NCI-H1694 (cell line): Measurements from ENCODE around the gene LIPF.
"Not testable (repeated sequence)": the region's sequence is repeated elsewhere in the genome, so short reads cannot be mapped to it uniquely, and the experiment has no call there.

Source experiments
- DNase-seq: peaks from one replicate; lab custom pipeline; 2025; lab: John Stamatoyannopoulos, UW

Gene LIPF

DNA sequence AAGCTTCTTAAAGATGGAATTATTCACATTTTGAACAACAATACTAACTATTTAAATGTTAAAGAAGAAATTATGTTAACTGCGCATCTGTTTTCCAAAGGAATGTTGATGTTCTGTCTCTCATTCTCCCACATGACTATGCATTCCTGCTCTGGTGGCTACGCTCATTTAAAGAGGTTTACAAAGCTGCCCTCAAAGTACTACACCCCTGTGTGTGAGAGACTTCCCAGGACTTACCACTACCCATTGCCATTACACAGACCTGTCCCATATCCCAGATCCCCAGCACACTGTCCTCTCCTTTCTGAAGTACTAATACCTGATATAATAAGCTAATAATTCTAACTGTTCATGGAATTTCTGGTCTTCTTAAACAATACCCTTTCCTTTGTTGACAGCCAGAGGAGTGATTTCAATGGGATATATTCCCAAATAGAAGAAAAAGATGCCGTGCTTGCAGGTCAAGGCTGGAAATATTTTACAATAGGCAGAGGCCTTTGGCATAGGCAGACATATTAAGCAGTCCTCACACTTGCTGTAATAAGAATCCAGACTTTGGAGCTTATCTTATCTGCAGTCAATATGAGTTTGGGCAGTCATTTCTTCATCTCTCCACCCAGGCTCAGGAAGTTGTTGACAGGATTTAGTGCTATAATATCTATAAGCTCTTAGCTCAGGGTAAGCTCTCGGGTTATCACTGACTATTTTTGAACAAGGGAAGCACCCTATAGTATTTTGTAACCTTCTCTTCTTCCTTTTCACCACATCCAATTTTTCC, 12.2 kb downstream of the LIPF start:
- DNase-seq = no peak

DNA sequence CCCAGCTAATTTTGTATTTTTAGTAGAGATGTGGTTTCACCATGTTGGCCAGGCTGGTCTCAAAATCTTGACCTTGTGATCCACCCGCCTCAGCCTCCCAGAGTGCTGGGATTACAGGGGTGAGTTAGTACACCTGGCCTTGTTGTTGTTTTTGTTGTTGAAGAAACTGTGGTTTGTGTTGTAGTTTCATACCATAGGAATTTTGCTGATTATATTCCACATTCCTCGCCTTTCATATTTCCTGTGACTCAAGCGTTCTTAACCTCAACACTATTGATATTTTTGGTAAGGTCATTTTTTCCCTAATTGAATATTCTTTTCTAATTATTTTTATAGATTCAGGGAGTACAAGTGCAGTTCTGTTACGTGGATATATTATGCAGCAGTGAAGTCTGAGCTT, 16.7 kb downstream of the LIPF start:
- DNase-seq = no peak

DNA sequence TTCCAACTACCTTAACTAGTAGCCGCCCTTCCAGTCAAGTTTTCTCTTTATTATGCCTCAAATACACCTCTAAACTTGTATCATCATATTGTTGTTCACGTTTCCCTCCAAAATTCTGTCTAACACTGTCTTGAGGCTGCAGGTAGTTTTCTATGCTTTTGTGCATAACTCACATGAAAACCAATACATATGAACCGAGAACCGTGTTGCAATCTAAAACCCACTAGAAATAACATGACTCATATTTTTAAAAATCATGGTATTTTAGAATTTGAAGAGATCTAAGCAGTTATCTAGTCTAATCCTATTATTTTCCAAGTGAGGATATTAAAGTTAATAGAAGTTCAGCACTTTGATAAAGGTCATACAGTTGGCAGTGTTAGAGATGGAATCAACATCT, 18.2 kb downstream of the LIPF start:
- DNase-seq = no peak

DNA sequence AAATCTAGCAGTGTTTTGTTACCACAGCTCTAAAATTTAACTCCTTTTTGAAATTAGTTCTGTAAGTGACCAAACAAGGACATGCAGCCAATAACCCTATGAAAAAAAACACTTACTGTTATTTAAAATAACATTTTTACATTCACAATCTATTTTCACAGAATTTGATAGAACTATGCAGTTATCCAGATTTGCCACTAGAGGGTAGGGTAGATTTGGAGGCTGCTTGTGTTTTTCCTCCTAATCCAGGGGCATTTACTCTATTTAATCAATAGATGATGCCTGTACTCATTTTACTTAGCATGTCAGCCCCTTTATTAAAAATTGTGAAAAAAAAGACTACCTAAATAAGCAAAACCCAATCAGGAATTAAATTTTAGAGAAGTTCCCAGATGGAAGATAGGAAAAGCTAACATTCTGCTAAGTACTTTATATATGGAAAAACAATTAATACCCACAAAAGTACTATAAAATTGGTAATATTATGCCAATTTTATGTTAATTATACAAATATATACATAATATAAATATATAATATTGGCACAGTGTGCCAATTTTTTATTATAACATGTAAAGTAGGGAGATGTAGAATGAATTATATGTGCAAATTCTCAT, 23.7 kb downstream of the LIPF start:
- peak; percentile 19 for DNase-seq

DNA sequence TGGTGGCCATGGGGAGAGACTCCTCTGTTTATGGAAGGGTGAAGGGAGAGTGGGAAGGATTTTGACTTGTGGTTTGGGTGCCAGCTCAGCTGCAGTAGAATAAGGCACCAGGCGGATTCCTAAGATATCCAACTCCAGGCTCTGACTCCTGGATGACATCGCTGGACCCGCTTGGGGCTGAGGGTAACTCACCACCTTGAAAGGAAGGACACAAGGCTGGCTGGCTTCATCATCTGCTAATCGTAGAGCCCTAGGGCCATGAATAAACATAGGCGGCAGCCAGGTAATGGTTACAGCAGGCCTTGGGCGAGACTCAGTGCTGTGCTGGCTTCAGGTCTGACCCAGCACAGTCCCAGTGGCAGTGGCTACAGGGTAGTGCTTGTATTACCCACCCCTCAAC, 25.1 kb downstream of the LIPF start:
- no peak for DNase-seq

DNA sequence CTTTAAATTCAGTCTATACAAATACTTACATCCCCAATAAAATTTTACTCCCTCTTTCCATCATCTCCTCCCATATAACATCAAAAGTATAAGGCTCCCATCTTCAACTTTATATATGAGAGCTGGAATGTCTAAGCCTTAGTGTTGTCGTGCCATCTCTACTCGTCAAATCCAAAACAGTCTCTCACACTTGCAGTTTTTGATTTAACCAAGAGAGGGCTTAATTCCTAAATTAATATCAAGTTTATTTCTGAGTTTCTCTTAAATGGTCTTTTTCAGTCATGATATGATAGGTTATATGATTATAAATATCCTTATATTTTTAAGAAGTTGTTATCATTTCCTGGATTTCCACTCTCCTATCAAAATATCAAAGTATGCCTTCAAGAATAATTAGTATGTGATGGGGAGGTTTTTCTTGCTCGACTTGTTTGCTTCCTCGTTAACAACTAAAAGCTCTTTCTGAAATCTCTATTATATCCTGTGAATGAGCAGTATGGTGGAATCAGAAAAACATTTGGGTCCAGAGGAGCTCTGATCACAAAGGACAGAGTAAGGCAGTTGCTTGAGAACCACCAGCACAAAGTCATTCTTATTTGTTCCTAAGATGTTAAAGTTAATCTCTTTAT, 29.3 kb downstream of the LIPF start:
- no peak for DNase-seq

DNA sequence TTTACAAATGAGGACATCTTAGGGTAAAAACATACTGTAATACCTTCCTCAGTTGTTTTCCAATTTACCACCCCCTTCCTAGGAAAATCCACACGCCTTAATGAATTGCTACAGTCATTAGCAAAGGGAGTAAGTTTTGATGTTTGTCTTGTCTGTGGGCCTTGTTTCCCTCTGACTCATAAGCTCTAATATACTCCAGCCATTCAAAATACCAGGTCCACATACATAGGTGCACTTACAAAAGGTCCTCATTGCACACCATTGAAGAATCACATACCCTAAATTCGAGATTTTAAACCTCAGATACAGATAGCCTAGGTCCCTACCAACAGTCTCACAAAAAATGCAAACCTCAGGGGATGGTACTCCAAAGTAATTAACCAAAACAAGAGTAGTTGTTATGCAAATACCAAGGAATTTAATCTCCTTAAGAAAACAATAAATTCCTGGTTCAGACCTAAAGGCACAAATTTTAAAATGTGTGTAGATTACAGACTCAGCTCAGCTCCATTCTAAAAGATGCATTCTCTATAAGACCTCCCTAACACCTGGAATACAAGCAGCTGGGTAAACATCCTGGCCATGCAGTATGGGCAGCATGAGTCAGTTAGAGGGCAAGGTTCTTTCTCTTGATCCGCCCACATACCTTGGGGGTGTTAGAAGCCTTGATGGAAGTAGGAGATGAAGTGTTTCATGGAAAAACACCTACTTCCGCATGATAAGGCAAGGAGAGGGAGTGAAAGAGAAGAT, 38.8 kb downstream of the LIPF start:
- no peak for DNase-seq

DNA sequence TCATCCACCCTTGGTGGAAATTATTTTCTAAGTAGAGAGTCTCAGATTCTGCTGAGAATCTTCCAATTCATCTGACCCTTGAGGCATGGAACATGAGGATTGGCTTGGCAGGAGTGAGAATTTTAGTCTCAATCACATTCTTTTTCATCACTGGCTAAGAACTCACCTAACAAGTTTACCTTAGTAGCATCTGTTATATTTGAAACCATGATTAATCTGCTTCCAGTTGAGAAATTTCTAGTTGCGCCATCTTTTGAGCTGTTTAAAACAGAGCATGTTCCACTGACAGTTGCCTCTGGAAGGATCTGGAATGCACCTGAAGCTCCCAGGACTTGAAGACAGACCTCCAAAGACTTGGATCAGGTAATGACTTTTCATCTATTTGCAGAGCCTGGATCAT, 41.7 kb downstream of the LIPF start, which contains the start of gene LIPK:
Gene LIPK (plus strand): TSS at position 292 of the 400 bp plus-strand sequence. CDS start 18,295 bp downstream, outside the sequence.
- no peak for DNase-seq

DNA sequence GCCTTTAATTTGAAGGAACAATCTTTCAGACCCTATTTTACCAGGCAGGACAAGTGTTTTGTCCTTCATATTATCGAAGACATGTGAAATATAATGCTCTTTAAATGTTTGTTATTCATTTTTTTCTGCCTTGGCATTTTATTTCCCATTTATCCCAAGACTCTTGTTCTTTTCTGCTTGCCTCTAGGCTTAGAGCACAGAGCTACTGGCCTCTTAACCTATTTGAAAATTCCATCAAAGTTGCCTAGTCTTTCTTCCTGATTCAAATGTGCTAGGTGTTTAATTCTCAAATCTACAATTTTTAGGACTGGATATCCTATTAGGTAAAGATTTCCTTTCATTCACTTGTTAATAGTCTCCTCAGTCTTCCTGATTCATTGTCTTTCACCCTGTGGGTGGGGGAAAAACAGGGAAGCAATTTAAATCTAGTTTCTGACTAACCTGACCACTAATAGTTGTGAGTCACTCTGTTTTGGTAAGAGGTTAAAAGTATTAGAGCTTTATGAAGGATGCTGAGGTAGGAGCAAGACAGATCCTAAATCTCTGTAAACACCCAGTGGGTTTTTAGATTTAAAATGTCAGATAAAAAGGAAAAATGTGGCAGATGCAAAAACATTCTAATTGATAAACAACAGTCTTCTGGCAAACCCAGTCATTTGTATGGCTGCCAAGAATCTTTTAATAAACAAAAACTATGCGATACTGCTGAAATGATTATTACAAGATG, 43.4 kb downstream of the LIPF start:
- DNase-seq = peak; percentile 5

DNA sequence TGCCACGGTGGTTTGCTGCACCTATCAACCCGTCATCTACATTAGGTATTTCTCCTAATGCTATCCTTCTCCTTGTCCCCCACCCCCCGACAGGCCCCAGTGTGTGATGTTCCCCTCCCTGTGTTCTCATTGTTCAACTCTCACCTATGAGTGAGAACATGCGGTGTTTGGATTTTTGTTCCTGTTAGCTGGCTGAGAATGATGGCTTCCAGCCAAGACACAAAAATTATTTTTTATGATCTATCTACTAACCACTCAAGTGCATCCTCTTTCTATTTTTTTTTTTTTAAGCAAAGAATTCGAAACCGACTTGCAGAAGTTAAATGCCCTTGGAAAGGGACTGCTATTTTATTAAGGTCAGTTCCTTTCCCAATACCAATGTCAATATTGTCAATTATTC, 45.1 kb downstream of the LIPF start:
- DNase-seq = not testable (repeated sequence)

DNA sequence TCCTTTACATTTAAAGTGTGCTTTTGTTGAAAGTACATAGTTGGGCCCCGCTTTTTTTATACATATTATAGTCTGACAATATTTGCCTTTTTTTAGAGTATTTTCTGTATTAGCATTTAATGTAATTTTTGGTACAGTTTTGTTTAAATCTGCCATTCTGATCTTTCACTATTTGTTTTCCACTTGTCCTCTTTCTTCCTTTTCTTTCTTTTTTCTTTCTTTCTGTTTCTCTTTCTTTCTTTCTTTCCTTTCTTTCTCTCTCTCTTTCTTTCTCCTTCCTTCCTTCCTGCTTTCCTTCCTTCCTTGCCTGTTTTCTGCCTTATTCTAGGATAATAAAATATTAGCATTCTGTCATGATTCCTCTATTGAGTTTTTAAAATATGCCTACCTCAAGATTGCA, 51.3 kb downstream of the LIPF start:
- DNase-seq = no peak

DNA sequence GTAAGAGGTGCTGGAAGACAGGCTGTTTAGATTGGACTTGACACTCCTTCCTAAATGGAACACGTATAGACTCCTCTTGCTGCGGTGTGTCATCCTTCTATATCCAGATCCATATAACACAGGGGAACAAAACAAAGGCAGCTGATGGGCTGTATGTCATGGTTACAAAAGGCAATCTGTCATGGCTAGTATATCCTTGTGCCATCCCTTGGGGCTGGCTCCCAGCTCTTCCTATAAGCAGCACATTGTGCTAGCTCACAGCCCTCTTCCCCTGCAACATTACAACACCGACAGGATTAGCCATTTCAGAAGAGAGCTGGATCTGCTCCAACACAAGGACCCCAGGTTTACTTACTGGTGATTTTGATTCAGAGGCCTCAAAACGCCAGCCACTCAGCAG, 57.1 kb downstream of the LIPF start:
- no peak for DNase-seq

DNA sequence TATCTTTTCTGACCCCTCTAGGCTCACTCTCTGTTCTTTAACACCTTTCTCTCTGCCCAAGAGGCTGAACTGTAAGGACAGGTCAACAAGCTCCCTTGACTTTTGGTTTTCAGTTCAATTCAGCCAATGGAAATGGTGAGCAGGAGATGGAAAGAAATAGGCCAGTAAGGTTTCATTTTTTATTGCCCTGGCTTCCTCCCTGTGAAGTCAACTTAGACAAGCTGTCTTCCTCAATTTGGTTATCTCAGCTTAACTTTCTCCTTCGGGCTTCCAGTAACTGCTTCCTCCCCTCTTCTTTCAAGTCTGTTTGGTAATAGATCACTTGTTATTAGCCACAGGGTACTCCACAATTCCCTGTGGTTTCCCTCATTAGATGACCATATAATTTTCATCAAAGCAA, 61.6 kb downstream of the LIPF start:
- DNase-seq = no peak

DNA sequence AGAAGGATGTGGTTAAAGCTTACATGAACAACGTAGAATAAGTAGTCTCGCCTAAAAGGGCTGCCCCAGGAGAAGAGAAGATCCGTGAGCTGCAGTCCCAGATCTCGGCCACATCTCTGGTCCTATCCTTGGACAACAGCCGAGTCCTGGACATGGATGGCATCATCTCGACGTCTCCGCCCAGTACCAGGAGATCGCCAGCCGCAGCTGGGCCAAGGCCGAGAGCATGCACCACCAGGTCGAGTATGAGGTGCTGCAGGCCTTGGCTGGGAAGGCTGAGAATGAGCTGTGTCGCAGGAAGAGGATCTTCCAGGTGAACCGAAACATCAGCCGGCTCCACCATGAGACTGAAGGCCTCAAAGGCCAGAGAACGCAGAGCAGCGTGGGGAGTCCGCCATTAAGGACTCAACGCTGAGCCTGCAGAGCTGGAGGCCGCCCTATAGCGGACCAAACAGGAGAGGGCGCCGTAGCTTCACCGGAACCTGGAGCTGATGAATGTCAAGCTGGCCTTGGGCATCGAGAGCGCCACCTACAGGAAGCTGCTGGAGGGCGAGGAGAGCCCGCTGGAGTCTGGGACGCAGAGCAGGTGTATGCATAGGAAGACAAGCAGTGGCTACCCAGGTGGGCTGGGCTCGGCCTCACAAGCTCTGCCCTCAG, 64.0 kb downstream of the LIPF start:
- no peak for DNase-seq
